Panc1 (cell line): ENCODE results near the gene TANGO2.

ENCODE experiments used
- CTCF ChIP-seq: fragments of 450-650 bp; IDR thresholded peaks from 2 replicates; pipeline ENCODE4 v1.5.1; 2017; ENCODE audit warnings: mild to moderate bottlenecking
- REST ChIP-seq, 2 experiments: IDR thresholded peaks; 2 replicates each; pipeline ENCODE4 v1.6.1; 2011 to 2012; ENCODE audit warnings: low read depth in 2 of 2, control low read depth in 1 of 2, low read length in 1 of 2, mild to moderate bottlenecking in 1 of 2, moderate library complexity in 1 of 2; ENCODE audit not compliant: insufficient read depth in 1 of 2
- TCF7L2 ChIP-seq: IDR thresholded peaks from 2 replicates; pipeline ENCODE4 v1.6.1; 2011; ENCODE audit warnings: mild to moderate bottlenecking, low read depth, low read length, inconsistent platforms

GRCh38 chr22:20031732-20032406 is 11.0 kb downstream of the TANGO2 start:
- TF ChIP-seq CTCF, result no peak
- TF ChIP-seq REST (IDR thresholded peaks at IDR 0.05; ENCODE audit: insufficient read depth in 1 of 2, low read depth in 2 of 2, low read length in 1 of 2), result no peak
- no peak for TF ChIP-seq TCF7L2
